ENCODE data around the gene BTN2A1.
"Not testable (repeated sequence)": the region's sequence is repeated elsewhere in the genome, so short reads cannot be mapped to it uniquely, and the experiment has no call there.

DNA sequence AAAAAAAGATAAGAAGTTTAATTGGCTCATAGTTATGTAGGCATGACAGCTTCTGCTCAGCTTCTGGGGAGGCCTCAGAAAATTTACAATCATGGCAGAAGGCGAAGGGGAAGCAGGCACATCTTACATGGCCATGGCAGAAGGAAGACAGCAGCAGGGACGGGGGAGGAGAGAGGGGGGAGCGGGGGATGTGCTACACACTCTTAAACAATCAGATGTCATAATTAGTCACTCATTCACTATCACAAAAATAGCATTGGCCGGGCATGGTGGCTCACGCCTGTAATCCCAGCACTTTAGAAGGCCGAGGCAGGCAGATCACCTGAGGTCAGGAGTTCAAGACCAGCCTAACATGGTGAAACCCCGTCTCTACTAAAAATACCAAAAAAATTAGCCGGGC is 53.3 kb downstream of the BTN2A1 start:
- TF ChIP-seq, protein P1, sequence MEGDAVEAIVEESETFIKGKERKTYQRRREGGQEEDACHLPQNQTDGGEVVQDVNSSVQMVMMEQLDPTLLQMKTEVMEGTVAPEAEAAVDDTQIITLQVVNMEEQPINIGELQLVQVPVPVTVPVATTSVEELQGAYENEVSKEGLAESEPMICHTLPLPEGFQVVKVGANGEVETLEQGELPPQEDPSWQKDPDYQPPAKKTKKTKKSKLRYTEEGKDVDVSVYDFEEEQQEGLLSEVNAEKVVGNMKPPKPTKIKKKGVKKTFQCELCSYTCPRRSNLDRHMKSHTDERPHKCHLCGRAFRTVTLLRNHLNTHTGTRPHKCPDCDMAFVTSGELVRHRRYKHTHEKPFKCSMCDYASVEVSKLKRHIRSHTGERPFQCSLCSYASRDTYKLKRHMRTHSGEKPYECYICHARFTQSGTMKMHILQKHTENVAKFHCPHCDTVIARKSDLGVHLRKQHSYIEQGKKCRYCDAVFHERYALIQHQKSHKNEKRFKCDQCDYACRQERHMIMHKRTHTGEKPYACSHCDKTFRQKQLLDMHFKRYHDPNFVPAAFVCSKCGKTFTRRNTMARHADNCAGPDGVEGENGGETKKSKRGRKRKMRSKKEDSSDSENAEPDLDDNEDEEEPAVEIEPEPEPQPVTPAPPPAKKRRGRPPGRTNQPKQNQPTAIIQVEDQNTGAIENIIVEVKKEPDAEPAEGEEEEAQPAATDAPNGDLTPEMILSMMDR (IDR thresholded peaks at IDR 0.05), result not testable (repeated sequence)
- not testable (repeated sequence) for TF ChIP-seq EP300, POLR2A (IDR thresholded peaks at IDR 0.05)

Measured in gastroesophageal sphincter (tissue), 3 donors.